Trophoblast cell (in vitro differentiated cells and primary cell): ENCODE measurements around the gene CACNA2D2.

ENCODE experiments used
- DNase-seq, 2 donors: peaks; one replicate each; pipeline ENCODE4 v3.0.0-alpha.2; 2016
- H2AFZ ChIP-seq: 2 replicates; pipeline ENCODE4 v1.6.1; 2013; ENCODE audit warnings: low read length, moderate library complexity, mild to moderate bottlenecking; ENCODE audit not compliant: insufficient read depth, poor library complexity
- H2AK5ac ChIP-seq: 2 replicates; pipeline ENCODE4 v1.6.1; 2013; ENCODE audit warnings: mild to moderate bottlenecking, low read length
- H2BK120ac ChIP-seq: 2 replicates; pipeline ENCODE4 v1.6.1; 2013; ENCODE audit warnings: low read length, mild to moderate bottlenecking, moderate library complexity; ENCODE audit not compliant: insufficient read depth, poor library complexity
- H2BK12ac ChIP-seq: 2 replicates; pipeline ENCODE4 v1.6.1; 2013; ENCODE audit warnings: mild to moderate bottlenecking, low read length, moderate library complexity
- H2BK5ac ChIP-seq: 2 replicates; pipeline ENCODE4 v1.6.1; 2013; ENCODE audit warnings: low read length, low read depth, moderate library complexity, mild to moderate bottlenecking; ENCODE audit not compliant: poor library complexity
- H3K14ac ChIP-seq: 2 replicates; pipeline ENCODE4 v1.6.1; 2013; ENCODE audit warnings: mild to moderate bottlenecking, low read length
- H3K18ac ChIP-seq: 2 replicates; pipeline ENCODE4 v1.6.1; 2013; ENCODE audit warnings: mild to moderate bottlenecking, low read length
- H3K23ac ChIP-seq: 2 replicates; pipeline ENCODE4 v1.6.1; 2013; ENCODE audit warnings: low read length
- H3K27ac ChIP-seq: 2 replicates; pipeline ENCODE4 v1.5.1; 2013; ENCODE audit warnings: low read depth, mild to moderate bottlenecking, inconsistent platforms, low read length, moderate library complexity
- H3K27me3 ChIP-seq: 2 replicates; pipeline ENCODE4 v1.6.1; 2013; ENCODE audit warnings: inconsistent platforms, mild to moderate bottlenecking, low read length, moderate library complexity; ENCODE audit not compliant: insufficient read depth
- H3K36me3 ChIP-seq, 2 experiments: 1 replicate in 1 of 2; 2 replicates in 1 of 2; pipeline ENCODE4 v1.6.1; 2013; ENCODE audit warnings: low read length in 2 of 2, mild to moderate bottlenecking in 2 of 2, moderate library complexity in 1 of 2; ENCODE audit not compliant: insufficient read depth in 2 of 2, control insufficient read depth in 1 of 2
- H3K4ac ChIP-seq: 2 replicates; pipeline ENCODE4 v1.6.1; 2013; ENCODE audit warnings: low read depth, mild to moderate bottlenecking, low read length, moderate library complexity
- H3K4me1 ChIP-seq, 2 experiments: 1 replicate in 1 of 2; 2 replicates in 1 of 2; pipeline ENCODE4 v1.6.1; 2013; ENCODE audit warnings: low read length in 2 of 2, mild to moderate bottlenecking in 2 of 2, moderate library complexity in 1 of 2; ENCODE audit not compliant: insufficient read depth in 2 of 2, control insufficient read depth in 1 of 2
- H3K4me2 ChIP-seq: 2 replicates; pipeline ENCODE4 v1.6.1; 2013; ENCODE audit warnings: inconsistent platforms, mild to moderate bottlenecking, low read length, moderate library complexity
- H3K4me3 ChIP-seq: 2 replicates; pipeline ENCODE4 v1.5.1; 2013; ENCODE audit warnings: mild to moderate bottlenecking, low read depth, low read length, inconsistent platforms
- H3K79me1 ChIP-seq: one replicate; pipeline ENCODE4 v1.6.1; 2013; ENCODE audit warnings: low read length
- H3K79me2 ChIP-seq: 2 replicates; pipeline ENCODE4 v1.6.1; 2013; ENCODE audit warnings: low read length, mild to moderate bottlenecking; ENCODE audit not compliant: control insufficient read depth, insufficient read depth, poor library complexity
- H3K9ac ChIP-seq: 2 replicates; pipeline ENCODE4 v1.6.1; 2013; ENCODE audit warnings: mild to moderate bottlenecking, low read length
- H3K9me3 ChIP-seq: 2 replicates; pipeline ENCODE4 v1.6.1; 2013; ENCODE audit warnings: low read depth, mild to moderate bottlenecking, control low read depth, inconsistent platforms, low read length; ENCODE audit not compliant: insufficient read depth
- H4K12ac ChIP-seq: 2 replicates; pipeline ENCODE4 v1.6.1; 2013; ENCODE audit warnings: low read depth, mild to moderate bottlenecking, low read length, moderate library complexity
- H4K8ac ChIP-seq: 2 replicates; pipeline ENCODE4 v1.6.1; 2013; ENCODE audit warnings: low read depth, mild to moderate bottlenecking, low read length, moderate library complexity
- H4K91ac ChIP-seq: one replicate; pipeline ENCODE4 v1.6.1; 2013; ENCODE audit warnings: low read depth, mild to moderate bottlenecking, low read length, moderate library complexity
- WGBS: extraction: QIAGEN DNeasy Blood & Tissue Kit; methylation state at CpG from one replicate; pipeline ENCODE4 v1.1.7; 2013; ENCODE audit warnings: missing lambda C conversion rate; ENCODE audit not compliant: insufficient read length, insufficient coverage; ENCODE audit errors: extremely low coverage; 5-methylcytosine and 5-hydroxymethylcytosine counted together

CACNA2D2 gene

DNA sequence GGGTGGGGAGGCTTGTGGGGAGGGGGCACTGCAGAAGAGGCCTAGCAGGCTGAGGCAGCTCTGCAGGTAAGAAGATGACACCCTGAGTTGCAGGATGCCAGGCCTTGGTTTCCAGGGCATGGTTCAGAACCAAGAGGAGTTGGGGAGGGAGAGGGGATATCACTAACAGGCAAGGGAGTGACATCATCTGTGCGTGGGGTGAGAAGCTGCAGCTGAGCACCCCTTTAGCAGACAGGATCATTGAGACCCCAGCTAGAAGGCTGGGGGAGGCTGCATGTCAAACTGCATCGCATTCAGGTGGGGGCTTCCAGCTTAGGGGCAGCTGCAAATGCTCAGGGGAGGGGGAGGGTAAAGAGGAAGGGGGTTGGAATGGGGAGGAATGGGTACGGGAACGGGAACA lies 23.0 kb downstream of the CACNA2D2 start:
- H2BK120ac ChIP-seq, result no peak overlapping the region
- H3K4me3 ChIP-seq, result no peak overlapping the region
- no peak overlapping the region for H4K12ac ChIP-seq
- no peak for DNase-seq
- no peak overlapping the region for H2AK5ac ChIP-seq
- 100% methylated on average over 2 of the region's 4 CpGs for WGBS
- H3K27ac ChIP-seq, result no peak overlapping the region
- H3K9ac ChIP-seq, result no peak overlapping the region
- H3K23ac ChIP-seq, result no peak overlapping the region
- no peak overlapping the region for H4K8ac ChIP-seq
- no peaks in the 10 kb centered on the region for H3K79me1 ChIP-seq
- H3K9me3 ChIP-seq, result peaks cover 3% of the 10 kb centered on the region
- H3K18ac ChIP-seq, result no peak overlapping the region
- H3K4me1 ChIP-seq, result no peaks in the 10 kb centered on the region
- H3K27me3 ChIP-seq, result no peaks in the 10 kb centered on the region
- H4K91ac ChIP-seq, result no peak overlapping the region
- no peaks in the 10 kb centered on the region for H3K79me2 ChIP-seq
- no peak overlapping the region for H2BK5ac ChIP-seq
- H3K14ac ChIP-seq, result no peak overlapping the region
- H2BK12ac ChIP-seq, result no peak overlapping the region
- no peak overlapping the region for H3K4ac ChIP-seq
- no peaks in the 10 kb centered on the region for H3K36me3 ChIP-seq
- no peak overlapping the region for H3K4me2 ChIP-seq
- H2AFZ ChIP-seq, result no peak overlapping the region

DNA sequence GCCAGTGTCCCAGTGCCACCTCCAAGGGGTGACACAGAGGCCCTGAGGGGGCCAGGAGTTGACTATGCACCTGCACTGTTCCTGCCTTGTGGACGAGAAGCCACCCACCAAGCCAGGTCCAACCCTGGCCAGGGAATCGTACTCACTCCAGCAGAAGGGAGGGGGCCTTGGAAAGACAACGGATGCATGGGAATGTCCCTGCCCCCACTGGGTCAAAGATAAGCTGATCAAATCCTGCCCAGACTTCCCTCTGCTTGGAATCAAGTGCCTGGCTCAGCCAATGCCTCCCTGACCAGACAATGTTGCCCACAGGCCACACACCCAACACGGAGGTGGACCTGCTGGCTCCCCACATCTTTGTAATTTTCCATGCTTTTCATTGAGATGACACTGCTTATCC lies 23.9 kb downstream of the CACNA2D2 start:
- Histone ChIP-seq H3K4me2 (no peak overlapping the region), H3K4ac (no peak overlapping the region), H3K23ac (no peak overlapping the region), H4K8ac (no peak overlapping the region), H4K91ac (no peak overlapping the region), H3K27me3 (no peaks in the 10 kb centered on the region), H3K27ac (no peak overlapping the region), H3K36me3 (no peaks in the 10 kb centered on the region), H4K12ac (no peak overlapping the region), H2BK120ac (no peak overlapping the region), H2BK5ac (no peak overlapping the region), H3K4me1 (no peaks in the 10 kb centered on the region), H2AK5ac (no peak overlapping the region), H2AFZ (no peak overlapping the region), H3K79me1 (no peaks in the 10 kb centered on the region), H3K14ac (no peak overlapping the region), H3K18ac (no peak overlapping the region), H3K9me3 (peaks cover 3% of the 10 kb centered on the region), H3K9ac (no peak overlapping the region), H3K4me3 (no peak overlapping the region), H2BK12ac (no peak overlapping the region), H3K79me2 (no peaks in the 10 kb centered on the region)
- no CpG with 5 or more reads among the region's 4 CpGs for WGBS
- DNase-seq, result no peak

GRCh38 chr3:50478671-50479260 lies 24.7 kb downstream of the CACNA2D2 start:
- H3K27ac ChIP-seq, result no peak overlapping the region
- H3K4me2 ChIP-seq, result no peak overlapping the region
- no peaks in the 10 kb centered on the region for H3K4me1 ChIP-seq
- H3K4ac ChIP-seq, result no peak overlapping the region
- no peaks in the 10 kb centered on the region for H3K79me2 ChIP-seq
- H2BK120ac ChIP-seq, result no peak overlapping the region
- no peak overlapping the region for H2AFZ ChIP-seq
- no peaks in the 10 kb centered on the region for H3K27me3 ChIP-seq
- H2BK5ac ChIP-seq, result no peak overlapping the region
- no peak overlapping the region for H3K18ac ChIP-seq
- H3K9ac ChIP-seq, result no peak overlapping the region
- no peaks in the 10 kb centered on the region for H3K9me3 ChIP-seq
- DNase-seq, result no peak
- no peak overlapping the region for H3K4me3 ChIP-seq
- H3K79me1 ChIP-seq, result no peaks in the 10 kb centered on the region
- H2BK12ac ChIP-seq, result no peak overlapping the region
- H4K12ac ChIP-seq, result no peak overlapping the region
- WGBS, result no CpG with 5 or more reads among the region's 2 CpGs
- no peak overlapping the region for H4K8ac ChIP-seq
- no peak overlapping the region for H4K91ac ChIP-seq
- H2AK5ac ChIP-seq, result no peak overlapping the region
- no peak overlapping the region for H3K14ac ChIP-seq
- no peaks in the 10 kb centered on the region for H3K36me3 ChIP-seq
- no peak overlapping the region for H3K23ac ChIP-seq

DNA sequence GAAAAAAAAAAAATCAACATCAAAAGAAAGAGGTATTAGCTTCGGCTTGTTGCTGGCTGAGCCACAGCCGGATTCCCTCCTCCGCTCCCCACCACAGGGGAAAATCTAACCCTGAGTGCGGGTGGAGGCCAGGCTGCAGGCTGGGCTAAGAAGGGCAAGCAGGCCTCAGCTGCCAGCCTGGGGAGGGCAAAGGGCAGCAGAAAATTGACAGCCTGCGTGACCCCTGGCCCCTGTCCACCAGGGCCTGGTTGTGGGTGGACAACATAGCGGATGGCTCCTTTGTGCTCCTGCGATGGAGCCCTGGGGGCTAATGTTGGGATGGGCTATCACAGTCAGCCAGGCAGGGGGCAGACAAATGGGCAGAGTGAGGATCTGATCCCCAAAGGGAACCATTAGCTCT lies 25.4 kb downstream of the CACNA2D2 start:
- no peaks in the 10 kb centered on the region for H3K27me3 ChIP-seq
- no peaks in the 10 kb centered on the region for H3K79me2 ChIP-seq
- H4K91ac ChIP-seq, result no peak overlapping the region
- H3K4me3 ChIP-seq, result no peak overlapping the region
- no peak overlapping the region for H4K8ac ChIP-seq
- H2BK5ac ChIP-seq, result no peak overlapping the region
- no peaks in the 10 kb centered on the region for H3K4me1 ChIP-seq
- H2BK120ac ChIP-seq, result no peak overlapping the region
- no peak overlapping the region for H2AFZ ChIP-seq
- no peak overlapping the region for H3K9ac ChIP-seq
- H3K27ac ChIP-seq, result no peak overlapping the region
- no peak overlapping the region for H3K18ac ChIP-seq
- no peak overlapping the region for H3K4me2 ChIP-seq
- H3K23ac ChIP-seq, result no peak overlapping the region
- H3K79me1 ChIP-seq, result no peaks in the 10 kb centered on the region
- no peak overlapping the region for H4K12ac ChIP-seq
- no peaks in the 10 kb centered on the region for H3K9me3 ChIP-seq
- H2BK12ac ChIP-seq, result no peak overlapping the region
- H3K4ac ChIP-seq, result no peak overlapping the region
- WGBS, result no CpG with 5 or more reads among the region's 7 CpGs
- no peak overlapping the region for H3K14ac ChIP-seq
- DNase-seq, result no peak
- no peak overlapping the region for H2AK5ac ChIP-seq
- no peaks in the 10 kb centered on the region for H3K36me3 ChIP-seq
